Vagina (tissue), 2 donors: ENCODE data around the gene IMMP2L.

Experiments used
- CTCF ChIP-seq, 3 experiments: fragments of 450-650 bp in 2 of 3; fragments of 200-600 bp in 1 of 3; sonication (generic) in 1 of 3; IDR thresholded peaks; one replicate each; pipeline ENCODE4 v1.5.1; 2017 to 2019; ENCODE audit warnings: antibody characterized with exemption in 3 of 3, mild to moderate bottlenecking in 2 of 3, moderate library complexity in 2 of 3
- POLR2A ChIP-seq, 2 donors: fragments of 450-650 bp; IDR thresholded peaks; one replicate each; pipeline ENCODE4 v1.6.1; 2017; ENCODE audit warnings: antibody characterized with exemption in 2 of 2, mild to moderate bottlenecking in 2 of 2, moderate library complexity in 2 of 2
- POLR2AphosphoS5 ChIP-seq, 2 donors: sonication (generic); formaldehyde crosslinking; IDR thresholded peaks; one replicate each; pipeline ENCODE4 v1.9.0; 2017; ENCODE audit warnings: antibody characterized with exemption in 2 of 2, mild to moderate bottlenecking in 2 of 2, low read depth in 1 of 2; ENCODE audit not compliant: insufficient read depth in 1 of 2

- no peak for TF ChIP-seq CTCF (IDR thresholded peaks at IDR 0.05)
- no peak for TF ChIP-seq POLR2AphosphoS5 (IDR thresholded peaks at IDR 0.05; ENCODE audit: insufficient read depth in 1 of 2, low read depth in 1 of 2)
- no peak for TF ChIP-seq POLR2A (IDR thresholded peaks at IDR 0.05)
Measured at GRCh38 chr7:111535142-111535870, 27.0 kb downstream of the IMMP2L start.
